ENCODE results near the gene VIPAS39.

DNA sequence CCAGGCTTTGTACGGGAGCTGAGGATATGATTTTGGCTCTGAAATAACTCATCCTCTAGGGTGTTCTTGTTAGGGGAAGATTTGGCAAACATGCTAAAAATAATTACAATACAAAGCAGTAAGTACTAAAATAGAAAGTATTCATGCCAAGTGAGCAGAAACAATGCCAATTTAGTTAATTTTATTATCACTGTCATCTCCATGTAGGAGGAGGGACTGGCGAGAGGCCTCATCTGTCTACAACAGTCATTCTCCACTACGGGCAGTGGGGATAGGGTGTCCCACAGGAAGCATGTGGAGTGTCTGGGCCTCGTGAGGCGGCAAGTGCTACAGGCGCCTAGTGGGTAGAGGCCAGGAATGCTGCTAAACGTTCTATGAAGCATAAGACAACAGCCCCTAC, 37.9 kb upstream of the VIPAS39 start:
- TF ChIP-seq SP1 (IDR thresholded peaks at IDR 0.05) (no peak), CTBP1 (IDR thresholded peaks at IDR 0.05; ENCODE audit: borderline replicate concordance) (no peak), L3MBTL2 (conservative IDR thresholded peaks at IDR 0.05) (no peak), ZNF384 (IDR thresholded peaks at IDR 0.05) (no peak), ELF4 (IDR thresholded peaks at IDR 0.05) (no peak), FOXK2 (IDR thresholded peaks at IDR 0.05) (no peak), TARDBP (IDR thresholded peaks at IDR 0.05) (no peak), HDGF (IDR thresholded peaks at IDR 0.05; ENCODE audit: borderline replicate concordance) (no peak), LEF1 (IDR thresholded peaks at IDR 0.05; ENCODE audit: borderline replicate concordance) (no peak)
